MCF 10A (cell line): Measurements from ENCODE around the gene VWA5B1. TPM values are rescaled to one million over a fixed set of nuclear protein-coding genes. Genes with fewer than 3 reads are reported as not detected.

ENCODE experiments used
- BruUV-seq: library from RNA; stranded (reverse); fragments of 400-500 nt; replicated peaks from 2 replicates; lab custom pipeline; 2021; lab: Mats Ljungman, UMichigan
- CTCF ChIA-PET: fragments of 300-600 bp; sonication (Branson Sonifier 250); formaldehyde crosslinking; extraction: SDS; loops from one replicate; lab custom pipeline; 2021; ENCODE audit warnings: antibody characterized with exemption, inconsistent platforms; lab: Yijun Ruan, JAX
- POLR2A ChIA-PET: fragments of 300-600, 350-650 bp; sonication (Branson Sonifier 250); formaldehyde crosslinking; extraction: SDS; loops from one replicate; lab custom pipeline; 2020; ENCODE audit warnings: antibody characterized with exemption, inconsistent platforms; lab: Yijun Ruan, JAX
- DNase-seq: peaks from one replicate; pipeline ENCODE4 v3.0.0-alpha.2; 2018; ENCODE audit not compliant: unreplicated experiment
- H3K27ac Mint-ChIP-seq: one replicate; pipeline ENCODE4 v1.8.0; 2022; ENCODE audit warnings: mild to moderate bottlenecking, low read depth, mixed read lengths; ENCODE audit not compliant: unreplicated experiment
- H3K27me3 Mint-ChIP-seq: one replicate; pipeline ENCODE4 v1.8.0; 2022; ENCODE audit warnings: mixed read lengths; ENCODE audit not compliant: insufficient read depth, unreplicated experiment
- H3K36me3 Mint-ChIP-seq: one replicate; pipeline ENCODE4 v1.8.0; 2022; ENCODE audit warnings: mild to moderate bottlenecking, moderate library complexity, mixed read lengths; ENCODE audit not compliant: insufficient read depth, unreplicated experiment
- H3K4me1 Mint-ChIP-seq: one replicate; pipeline ENCODE4 v1.8.0; 2022; ENCODE audit warnings: mixed read lengths; ENCODE audit not compliant: insufficient read depth, unreplicated experiment
- H3K4me3 Mint-ChIP-seq: one replicate; pipeline ENCODE4 v1.8.0; 2022; ENCODE audit warnings: mild to moderate bottlenecking, moderate library complexity, mixed read lengths; ENCODE audit not compliant: unreplicated experiment
- H3K9me3 Mint-ChIP-seq: one replicate; pipeline ENCODE4 v1.8.0; 2022; ENCODE audit warnings: mixed read lengths; ENCODE audit not compliant: unreplicated experiment
- intact Hi-C: fragments of 100-400 bp; cut with micrococcal nuclease; formaldehyde crosslinking; loops from 2 replicates; pipeline ENCODE4 v1.14.1; 2022
- total RNA-seq: library from RNA; stranded (reverse); gene quantifications from 2 replicates; pipeline ENCODE4 v1.2.3, GENCODE V29; 2022
- TF ChIP-seq, protein P1 (sequence below): fragments of 200-600 bp; IDR thresholded peaks from one replicate; pipeline ENCODE4 v1.8.0; 2022; ENCODE audit warnings: antibody characterized with exemption, mild to moderate bottlenecking; ENCODE audit not compliant: unreplicated experiment

VWA5B1 gene
- total RNA-seq, 1 experiment from 2014 or later, result not detected

- no TSS peak for BruUV-seq
- POLR2A ChIA-PET, result no interaction called here
- Mint-ChIP-seq H3K36me3 (no peaks in the 10 kb centered on the region), H3K9me3 (no peaks in the 10 kb centered on the region), H3K4me1 (peaks cover 9% of the 10 kb centered on the region), H3K27me3 (peaks cover 9% of the 10 kb centered on the region), H3K4me3 (no peak overlapping the region), H3K27ac (no peak overlapping the region)
- intact Hi-C loops, result no loop called here
- DNase-seq, result no peak
- TF ChIP-seq, protein P1, sequence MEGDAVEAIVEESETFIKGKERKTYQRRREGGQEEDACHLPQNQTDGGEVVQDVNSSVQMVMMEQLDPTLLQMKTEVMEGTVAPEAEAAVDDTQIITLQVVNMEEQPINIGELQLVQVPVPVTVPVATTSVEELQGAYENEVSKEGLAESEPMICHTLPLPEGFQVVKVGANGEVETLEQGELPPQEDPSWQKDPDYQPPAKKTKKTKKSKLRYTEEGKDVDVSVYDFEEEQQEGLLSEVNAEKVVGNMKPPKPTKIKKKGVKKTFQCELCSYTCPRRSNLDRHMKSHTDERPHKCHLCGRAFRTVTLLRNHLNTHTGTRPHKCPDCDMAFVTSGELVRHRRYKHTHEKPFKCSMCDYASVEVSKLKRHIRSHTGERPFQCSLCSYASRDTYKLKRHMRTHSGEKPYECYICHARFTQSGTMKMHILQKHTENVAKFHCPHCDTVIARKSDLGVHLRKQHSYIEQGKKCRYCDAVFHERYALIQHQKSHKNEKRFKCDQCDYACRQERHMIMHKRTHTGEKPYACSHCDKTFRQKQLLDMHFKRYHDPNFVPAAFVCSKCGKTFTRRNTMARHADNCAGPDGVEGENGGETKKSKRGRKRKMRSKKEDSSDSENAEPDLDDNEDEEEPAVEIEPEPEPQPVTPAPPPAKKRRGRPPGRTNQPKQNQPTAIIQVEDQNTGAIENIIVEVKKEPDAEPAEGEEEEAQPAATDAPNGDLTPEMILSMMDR, result no peak
- CTCF ChIA-PET, result interaction anchor here (0.7 kb wide), 1 partner anchor 456 kb away, joined by 3 read pairs; no protein-coding TSS in a partner anchor
Measured at GRCh38 chr1:20373286-20373685, 82.6 kb downstream of the VWA5B1 start.

GRCh38 chr1:20373764-20374163 is 83.1 kb downstream of the VWA5B1 start:
- H3K27ac Mint-ChIP-seq, result no peak overlapping the region
- DNase-seq, result no peak
- no peak overlapping the region for H3K4me3 Mint-ChIP-seq
- peaks cover 5% of the 10 kb centered on the region for H3K27me3 Mint-ChIP-seq
- BruUV-seq, result no TSS peak
- H3K36me3 Mint-ChIP-seq, result no peaks in the 10 kb centered on the region
- POLR2A ChIA-PET, result no interaction called here
- H3K9me3 Mint-ChIP-seq, result no peaks in the 10 kb centered on the region
- CTCF ChIA-PET, result interaction anchor here (0.7 kb wide), 1 partner anchor 456 kb away, joined by 3 read pairs; no protein-coding TSS in a partner anchor
- H3K4me1 Mint-ChIP-seq, result peaks cover 9% of the 10 kb centered on the region
- intact Hi-C loops, result no loop called here
- TF ChIP-seq, protein P1, result no peak

DNA sequence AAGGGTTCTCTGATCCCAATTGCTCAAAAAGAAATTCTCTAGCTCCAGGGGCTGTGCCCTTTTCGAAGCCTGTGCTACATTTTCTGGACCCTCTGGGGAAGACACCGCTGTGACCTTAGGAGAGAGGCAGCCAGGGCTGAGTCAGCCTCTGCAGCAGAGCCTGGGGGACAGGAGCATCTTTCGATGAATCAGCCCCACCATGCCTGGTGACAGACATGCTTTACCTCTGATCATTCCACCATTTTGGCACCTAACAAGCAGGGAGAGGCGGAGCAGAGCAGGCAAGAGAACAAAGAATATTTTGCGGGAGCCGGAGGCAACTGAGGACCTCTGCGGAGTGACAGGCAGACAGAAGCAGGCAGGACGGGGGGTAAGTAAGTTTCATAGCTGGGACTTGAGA is 84.9 kb downstream of the VWA5B1 start:
- Mint-ChIP-seq H3K27me3 (no peaks in the 10 kb centered on the region), H3K4me3 (no peak overlapping the region), H3K27ac (no peak overlapping the region), H3K36me3 (no peaks in the 10 kb centered on the region), H3K4me1 (peaks cover 13% of the 10 kb centered on the region), H3K9me3 (no peaks in the 10 kb centered on the region)
- DNase-seq, result peak; percentile 38
- ChIA-PET POLR2A (no interaction called here), CTCF (interaction anchor here (1.6 kb wide), 1 partner anchor 13 kb away, joined by 6 read pairs; no protein-coding TSS in a partner anchor)
- TF ChIP-seq, protein P1, result no peak
- no TSS peak for BruUV-seq
- intact Hi-C loops, result loop anchor here (5.0 kb wide), 1 partner anchor 37 kb away; no protein-coding TSS in a partner anchor

DNA sequence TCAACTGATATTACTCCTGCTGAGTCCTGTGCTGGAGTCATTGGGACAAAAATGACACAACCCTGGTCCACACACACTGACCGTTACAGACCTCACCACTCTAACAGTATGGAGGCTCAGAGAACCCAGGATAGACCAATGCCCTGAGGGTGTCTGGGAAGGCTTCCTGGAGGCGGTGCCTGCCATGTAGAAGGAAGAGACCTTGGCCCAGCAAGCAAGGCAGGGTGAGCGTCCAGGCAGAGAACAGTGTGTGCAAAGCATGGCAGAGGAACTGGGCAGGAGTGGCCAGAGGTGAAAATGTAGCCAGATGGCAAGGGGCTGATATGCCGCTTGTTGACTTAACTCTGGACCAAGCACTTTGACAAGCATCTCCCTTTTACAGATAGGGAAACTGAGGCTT is 85.5 kb downstream of the VWA5B1 start:
- Mint-ChIP-seq H3K4me3 (no peak overlapping the region), H3K27ac (no peak overlapping the region), H3K36me3 (no peaks in the 10 kb centered on the region), H3K27me3 (no peaks in the 10 kb centered on the region), H3K4me1 (peaks cover 18% of the 10 kb centered on the region), H3K9me3 (no peaks in the 10 kb centered on the region)
- CTCF ChIA-PET, result interaction anchor here (0.7 to 1.4 kb wide), 2 partner anchors 53 to 453 kb away, joined by 4 read pairs; partner anchors contain the start of gene PLA2G2E
- BruUV-seq, result no TSS peak
- intact Hi-C loops, result loop anchor here (5.0 kb wide), 1 partner anchor 36 kb away; no protein-coding TSS in a partner anchor
- POLR2A ChIA-PET, result no interaction called here
- TF ChIP-seq, protein P1, result no peak
- no peak for DNase-seq
